ENCODE results near the gene HLA-B.

The HLA-B gene

DNA sequence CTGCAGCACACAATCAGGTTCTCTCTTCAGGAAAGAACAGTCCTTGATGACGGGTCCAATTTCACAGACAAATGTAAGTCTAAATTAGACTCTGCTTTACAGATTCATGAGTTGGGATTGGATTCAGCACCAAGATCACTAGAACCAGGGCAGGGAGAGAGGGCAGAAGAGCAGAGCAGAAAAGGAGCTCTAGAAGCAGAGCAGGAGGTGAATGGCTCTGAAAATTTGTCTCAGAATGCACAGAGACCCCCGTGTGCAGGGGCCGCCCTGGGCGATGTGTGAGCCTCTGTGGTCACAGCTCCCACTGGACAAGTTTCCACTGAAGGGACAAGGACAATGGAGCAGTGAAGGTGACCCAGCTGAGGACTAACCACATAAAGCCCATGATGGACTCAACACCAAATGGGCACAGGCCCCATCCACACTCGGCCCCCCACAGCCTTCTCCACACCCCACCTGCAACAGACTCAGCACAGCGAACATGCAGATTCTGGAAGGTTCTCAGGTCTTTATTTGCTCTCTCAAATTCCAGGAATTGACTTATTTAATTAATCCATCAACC lies 3.5 kb downstream of the HLA-B start:
- H3K4me3 ChIP-seq (ENCODE audit: control insufficient read depth, low read depth, low read length), result no peak overlapping the region
- DNase-seq (ENCODE audit: low read depth), result no peak
- TF ChIP-seq, protein P1, sequence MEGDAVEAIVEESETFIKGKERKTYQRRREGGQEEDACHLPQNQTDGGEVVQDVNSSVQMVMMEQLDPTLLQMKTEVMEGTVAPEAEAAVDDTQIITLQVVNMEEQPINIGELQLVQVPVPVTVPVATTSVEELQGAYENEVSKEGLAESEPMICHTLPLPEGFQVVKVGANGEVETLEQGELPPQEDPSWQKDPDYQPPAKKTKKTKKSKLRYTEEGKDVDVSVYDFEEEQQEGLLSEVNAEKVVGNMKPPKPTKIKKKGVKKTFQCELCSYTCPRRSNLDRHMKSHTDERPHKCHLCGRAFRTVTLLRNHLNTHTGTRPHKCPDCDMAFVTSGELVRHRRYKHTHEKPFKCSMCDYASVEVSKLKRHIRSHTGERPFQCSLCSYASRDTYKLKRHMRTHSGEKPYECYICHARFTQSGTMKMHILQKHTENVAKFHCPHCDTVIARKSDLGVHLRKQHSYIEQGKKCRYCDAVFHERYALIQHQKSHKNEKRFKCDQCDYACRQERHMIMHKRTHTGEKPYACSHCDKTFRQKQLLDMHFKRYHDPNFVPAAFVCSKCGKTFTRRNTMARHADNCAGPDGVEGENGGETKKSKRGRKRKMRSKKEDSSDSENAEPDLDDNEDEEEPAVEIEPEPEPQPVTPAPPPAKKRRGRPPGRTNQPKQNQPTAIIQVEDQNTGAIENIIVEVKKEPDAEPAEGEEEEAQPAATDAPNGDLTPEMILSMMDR (conservative IDR thresholded peaks at IDR 0.05; ENCODE audit: control insufficient read depth, insufficient read depth, low read depth, low read length), result no peak

DNA sequence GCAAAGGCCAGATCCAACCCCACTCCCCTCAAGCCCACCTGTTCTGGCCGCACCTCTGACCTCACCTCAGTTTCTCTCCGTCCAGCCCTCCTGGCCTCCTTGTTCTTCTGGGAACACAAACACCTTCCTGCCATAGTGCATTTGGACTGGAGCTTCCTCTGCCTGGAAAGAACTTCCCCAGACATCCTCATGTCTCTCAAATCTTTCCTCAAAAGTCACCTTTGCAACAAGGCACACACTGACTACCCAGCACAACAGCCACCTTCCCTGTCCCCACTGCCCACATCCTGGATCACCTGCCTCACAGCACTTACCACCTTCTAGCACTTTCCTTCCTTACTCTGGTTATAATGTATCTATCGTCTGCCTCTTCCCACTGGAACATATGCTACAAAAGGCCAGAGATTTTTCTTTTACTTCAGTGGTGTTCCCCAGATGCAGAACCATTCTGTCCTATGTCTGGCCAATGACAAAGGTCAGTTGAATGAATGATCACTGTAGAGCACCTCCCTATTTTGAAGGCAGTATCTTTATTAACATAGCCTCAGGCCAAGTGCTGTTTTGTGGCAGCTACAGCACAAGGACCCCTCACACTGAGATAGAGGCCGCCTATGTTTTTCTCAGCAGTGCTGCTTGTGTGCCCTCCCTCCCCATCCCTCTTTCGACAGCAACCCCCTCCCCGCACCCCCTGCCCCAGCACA lies 4.1 kb downstream of the HLA-B start:
- no peak overlapping the region for H3K4me3 ChIP-seq (ENCODE audit: control insufficient read depth, low read depth, low read length)
- TF ChIP-seq, protein P1 (conservative IDR thresholded peaks at IDR 0.05; ENCODE audit: control insufficient read depth, insufficient read depth, low read depth, low read length), result no peak
- no peak for DNase-seq (ENCODE audit: low read depth)

DNA sequence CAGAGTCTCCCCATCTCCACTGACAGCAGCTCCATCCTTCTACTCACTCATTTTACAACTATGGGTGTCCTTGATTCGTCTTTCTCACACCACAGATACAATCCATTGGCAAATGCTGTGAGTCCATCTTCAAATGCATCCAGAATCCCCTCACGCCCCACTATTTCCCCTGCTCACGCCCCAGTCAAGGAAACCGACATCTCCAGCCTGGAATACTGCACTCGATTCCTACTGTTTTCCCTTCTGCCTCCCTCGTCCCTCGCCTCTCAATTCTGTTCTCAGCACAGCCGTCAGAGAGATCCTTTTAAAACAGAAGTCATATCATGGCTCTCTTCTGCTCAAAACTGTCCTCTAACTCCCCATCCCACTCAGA lies 4.7 kb downstream of the HLA-B start:
- no peak overlapping the region for H3K4me3 ChIP-seq (ENCODE audit: control insufficient read depth, low read depth, low read length)
- no peak for DNase-seq (ENCODE audit: low read depth)
- TF ChIP-seq, protein P1 (conservative IDR thresholded peaks at IDR 0.05; ENCODE audit: control insufficient read depth, insufficient read depth, low read depth, low read length), result no peak

DNA sequence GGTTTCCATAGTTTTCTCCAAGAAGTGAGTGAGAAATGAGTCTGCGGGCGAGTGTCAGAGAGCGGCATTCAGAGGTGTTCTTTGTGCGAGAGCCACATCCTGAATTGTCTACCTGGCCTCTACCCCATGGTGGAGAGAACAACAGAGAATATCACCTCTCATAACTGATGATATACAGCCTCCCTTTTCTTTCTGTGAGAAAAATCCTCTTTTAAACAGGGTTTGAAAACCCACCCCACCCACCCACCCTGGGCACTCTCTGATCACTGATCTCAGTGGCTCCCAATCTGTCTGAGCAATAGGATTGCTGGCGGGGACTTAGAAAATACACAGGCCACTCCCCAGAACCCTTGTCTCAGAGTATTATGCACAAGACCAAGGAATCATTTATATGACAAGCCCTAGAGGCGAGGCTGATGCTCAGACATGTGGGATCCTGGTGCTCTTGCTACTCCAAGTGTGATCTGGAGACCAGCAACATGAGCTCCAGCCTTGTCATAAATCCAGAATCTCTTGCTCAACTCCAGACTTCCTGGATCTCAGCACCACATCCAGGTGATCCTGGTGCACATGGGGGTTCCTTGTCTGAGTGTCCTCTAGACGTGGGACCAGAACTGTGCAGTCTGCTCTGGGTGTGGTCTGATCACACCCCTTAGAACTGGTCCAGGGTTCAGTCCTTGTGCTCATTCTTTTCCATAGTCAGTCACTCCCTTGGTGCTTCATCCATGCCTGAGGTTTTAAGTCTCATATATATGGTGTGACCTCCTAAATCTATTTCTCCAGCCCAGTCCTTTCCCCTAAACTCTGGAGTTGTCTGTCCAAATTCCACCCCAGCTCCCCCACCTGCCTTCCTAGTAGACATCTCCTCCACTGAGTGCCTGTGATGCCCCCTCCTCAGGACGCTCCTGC lies 5.3 kb downstream of the HLA-B start:
- peak; percentile 8 for DNase-seq (ENCODE audit: low read depth)
- TF ChIP-seq, protein P1 (conservative IDR thresholded peaks at IDR 0.05; ENCODE audit: control insufficient read depth, insufficient read depth, low read depth, low read length), result no peak
- H3K4me3 ChIP-seq (ENCODE audit: control insufficient read depth, low read depth, low read length), result no peak overlapping the region

DNA sequence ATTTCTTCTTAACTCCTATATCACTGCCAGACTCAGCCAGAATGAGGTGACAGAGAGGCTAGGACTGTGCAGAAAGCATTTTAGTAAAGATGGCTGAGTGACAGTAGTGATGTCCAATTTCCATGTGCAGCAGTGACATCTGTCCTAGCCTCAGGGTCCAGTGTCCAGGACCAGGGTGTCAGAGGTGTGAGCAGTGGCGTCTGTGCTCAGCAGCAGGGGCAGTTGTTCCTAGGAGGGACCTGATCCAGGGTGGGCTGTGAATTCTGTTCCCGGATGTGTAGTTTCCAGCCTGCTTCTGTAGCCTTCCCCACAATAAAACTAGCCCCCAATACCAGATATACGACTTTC lies 6.0 kb downstream of the HLA-B start:
- H3K4me3 ChIP-seq (ENCODE audit: control insufficient read depth, low read depth, low read length), result no peak overlapping the region
- TF ChIP-seq, protein P1 (conservative IDR thresholded peaks at IDR 0.05; ENCODE audit: control insufficient read depth, insufficient read depth, low read depth, low read length), result no peak
- no peak for DNase-seq (ENCODE audit: low read depth)

DNA sequence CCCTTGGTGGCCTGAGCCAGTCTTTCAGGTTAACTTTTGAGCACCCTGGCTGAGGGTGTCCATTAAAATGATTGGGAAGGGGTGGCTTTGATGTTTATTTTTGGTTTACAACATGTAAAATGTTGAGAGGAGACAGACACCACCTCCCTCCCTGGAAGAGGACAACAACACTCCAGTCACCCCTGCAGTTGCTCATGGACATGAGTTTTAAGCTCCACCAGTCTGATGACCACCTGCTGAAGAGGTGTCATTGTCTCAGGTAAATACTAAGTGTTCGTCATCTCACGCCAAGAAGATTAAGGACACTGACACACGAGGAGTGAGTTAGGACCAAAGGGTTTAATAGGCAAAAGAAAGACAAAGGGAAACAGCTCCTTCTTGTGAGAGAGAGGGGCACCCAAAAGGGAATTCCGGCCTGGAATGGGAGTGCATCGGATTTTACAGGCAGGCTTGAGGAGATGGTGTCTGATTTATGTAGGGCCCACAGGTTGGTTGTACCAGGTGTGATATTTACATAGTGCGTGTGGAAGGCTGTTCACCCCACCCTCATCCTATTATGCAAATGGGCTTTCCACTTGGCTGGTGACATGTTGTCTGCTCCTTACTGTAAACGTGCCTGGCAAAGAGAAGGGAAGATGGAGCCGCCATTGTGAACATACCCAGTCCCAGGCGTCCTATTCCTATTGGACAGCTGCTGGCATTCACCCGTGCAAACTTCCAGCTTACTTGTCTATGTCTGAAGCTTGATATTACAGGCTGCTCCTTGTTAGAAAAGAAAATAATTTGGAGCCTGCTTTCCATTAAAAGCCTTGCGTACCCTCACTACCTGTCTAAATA lies 6.6 kb downstream of the HLA-B start:
- no peak overlapping the region for H3K4me3 ChIP-seq (ENCODE audit: control insufficient read depth, low read depth, low read length)
- TF ChIP-seq, protein P1 (conservative IDR thresholded peaks at IDR 0.05; ENCODE audit: control insufficient read depth, insufficient read depth, low read depth, low read length), result no peak
- DNase-seq (ENCODE audit: low read depth), result no peak
